NT2/D1 (cell line): ENCODE measurements around the gene SPHKAP.

Experiments
- YY1 ChIP-seq: IDR thresholded peaks from 2 replicates; pipeline ENCODE4 v1.6.1; 2011; ENCODE audit not compliant: insufficient read length, insufficient read depth
- ZNF274 ChIP-seq: IDR thresholded peaks from 2 replicates; pipeline ENCODE4 v1.6.1; 2011; ENCODE audit warnings: mild to moderate bottlenecking, low read depth, low read length

DNA sequence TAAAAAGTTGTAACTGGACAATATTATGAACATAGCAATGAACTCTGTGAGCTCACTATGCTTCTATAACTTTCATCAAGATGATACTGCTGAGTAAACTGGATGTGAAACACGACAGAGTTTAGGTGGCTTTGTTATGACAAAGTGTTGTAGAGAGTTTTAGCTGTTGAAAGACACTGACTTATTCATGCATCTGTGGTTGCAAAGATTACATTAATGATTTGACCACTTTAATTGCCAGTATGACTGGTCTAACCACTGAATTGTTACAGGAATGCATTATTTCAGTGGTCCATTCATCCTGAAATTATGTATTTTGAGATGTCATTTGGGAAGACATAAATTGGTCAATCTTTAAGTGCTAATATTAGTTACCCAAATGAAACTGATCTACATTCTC, 117.9 kb downstream of the SPHKAP start:
- TF ChIP-seq ZNF274 (no peak), YY1 (no peak)
